Epithelial cell of esophagus (primary cell): ENCODE data around the gene KRT6C.

Source experiments
- DNase-seq: peaks from one replicate; pipeline ENCODE4 v3.0.0; 2010; ENCODE audit warnings: low read depth
- H3K4me3 ChIP-seq: 2 replicates; pipeline ENCODE4 v1.5.1; 2011; ENCODE audit warnings: mild to moderate bottlenecking, low read length, control low read depth
- TF ChIP-seq, protein P1 (sequence below): IDR thresholded peaks from 2 replicates; pipeline ENCODE4 v1.5.1; 2011; ENCODE audit warnings: low read depth, mild to moderate bottlenecking, low read length, control low read depth, inconsistent platforms; ENCODE audit not compliant: insufficient read depth; ENCODE audit errors: missing control alignments

Gene KRT6C

DNA sequence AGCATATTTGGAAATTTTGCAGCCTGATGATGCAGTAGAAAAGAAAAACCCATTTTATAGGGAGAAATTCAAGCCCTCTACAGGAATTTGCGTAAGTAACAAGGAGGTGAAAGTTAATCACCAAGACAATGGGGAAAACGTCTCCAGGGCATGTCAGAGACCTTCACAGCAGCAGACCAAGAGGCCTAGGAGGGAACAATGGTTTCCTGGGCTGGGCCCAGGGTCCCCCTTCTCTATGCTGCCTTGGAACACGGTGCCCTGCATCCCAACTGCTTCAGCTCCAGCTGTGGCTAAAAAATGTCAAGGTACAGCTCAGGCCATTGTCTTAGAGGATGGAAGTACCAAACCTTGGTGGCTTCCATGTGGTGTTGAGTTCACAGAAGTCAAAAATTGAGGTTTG is 6.5 kb upstream of the KRT6C start:
- TF ChIP-seq, protein P1, sequence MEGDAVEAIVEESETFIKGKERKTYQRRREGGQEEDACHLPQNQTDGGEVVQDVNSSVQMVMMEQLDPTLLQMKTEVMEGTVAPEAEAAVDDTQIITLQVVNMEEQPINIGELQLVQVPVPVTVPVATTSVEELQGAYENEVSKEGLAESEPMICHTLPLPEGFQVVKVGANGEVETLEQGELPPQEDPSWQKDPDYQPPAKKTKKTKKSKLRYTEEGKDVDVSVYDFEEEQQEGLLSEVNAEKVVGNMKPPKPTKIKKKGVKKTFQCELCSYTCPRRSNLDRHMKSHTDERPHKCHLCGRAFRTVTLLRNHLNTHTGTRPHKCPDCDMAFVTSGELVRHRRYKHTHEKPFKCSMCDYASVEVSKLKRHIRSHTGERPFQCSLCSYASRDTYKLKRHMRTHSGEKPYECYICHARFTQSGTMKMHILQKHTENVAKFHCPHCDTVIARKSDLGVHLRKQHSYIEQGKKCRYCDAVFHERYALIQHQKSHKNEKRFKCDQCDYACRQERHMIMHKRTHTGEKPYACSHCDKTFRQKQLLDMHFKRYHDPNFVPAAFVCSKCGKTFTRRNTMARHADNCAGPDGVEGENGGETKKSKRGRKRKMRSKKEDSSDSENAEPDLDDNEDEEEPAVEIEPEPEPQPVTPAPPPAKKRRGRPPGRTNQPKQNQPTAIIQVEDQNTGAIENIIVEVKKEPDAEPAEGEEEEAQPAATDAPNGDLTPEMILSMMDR = no peak
- no peak overlapping the region for H3K4me3 ChIP-seq
- DNase-seq = no peak

DNA sequence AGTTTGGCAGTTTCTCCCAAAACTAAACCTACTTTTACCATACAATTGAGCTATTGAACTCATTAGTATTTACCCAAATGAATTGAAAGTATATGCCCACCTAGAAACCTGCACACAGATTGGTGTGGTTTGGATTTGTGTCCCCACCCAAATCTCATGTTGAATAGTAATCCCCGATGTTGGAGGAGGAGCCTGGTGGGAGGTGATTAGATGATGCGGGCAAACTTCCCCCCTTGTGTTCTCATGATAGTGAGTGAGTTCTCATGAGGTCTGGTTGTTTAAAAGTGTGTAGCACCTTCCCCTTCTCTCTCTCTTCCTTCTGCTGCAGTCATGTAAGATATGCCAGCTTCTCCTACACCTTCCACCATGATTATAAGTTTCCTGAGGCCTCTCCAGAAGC is 4.0 kb upstream of the KRT6C start:
- TF ChIP-seq, protein P1 = no peak
- DNase-seq = no peak
- no peak overlapping the region for H3K4me3 ChIP-seq

DNA sequence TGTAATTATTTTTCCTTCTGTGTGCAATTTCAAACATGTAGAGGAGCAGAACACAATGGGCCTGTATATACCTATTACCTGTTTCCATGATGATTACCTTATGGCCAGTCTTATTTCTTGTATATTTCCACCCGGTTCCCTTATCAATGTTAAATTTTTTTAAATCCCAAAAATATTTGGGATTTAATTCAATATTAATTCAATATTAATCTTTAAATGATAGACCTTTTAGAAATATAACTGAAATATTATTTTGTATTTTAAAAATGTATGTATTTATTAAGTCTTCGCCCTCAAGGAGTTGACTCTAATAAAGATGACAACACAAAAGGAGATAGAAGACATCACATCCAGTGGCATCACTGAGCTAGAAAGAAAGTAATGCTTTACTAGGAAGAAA is 607 bp upstream of the KRT6C start:
- TF ChIP-seq, protein P1 = no peak
- H3K4me3 ChIP-seq = no peak overlapping the region
- DNase-seq = no peak

DNA sequence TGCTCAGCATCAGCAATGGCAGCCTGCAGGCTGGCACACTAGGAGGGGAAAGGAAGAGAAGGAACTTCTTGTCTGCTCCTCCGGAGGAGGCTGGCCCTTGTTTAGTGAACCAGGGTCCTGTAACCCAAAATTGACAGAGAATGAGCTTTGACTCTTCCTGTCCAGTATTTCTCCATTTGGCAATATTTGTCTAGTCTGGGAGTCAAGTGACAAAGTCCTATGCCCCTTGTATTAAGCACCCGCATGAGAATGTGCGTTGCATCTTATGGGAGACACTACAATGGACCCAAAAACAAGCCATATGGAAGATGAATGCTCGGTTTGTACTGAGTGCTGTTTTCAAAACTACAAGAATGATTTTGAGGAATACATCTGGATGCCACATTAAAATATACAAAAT is 3.8 kb downstream of the KRT6C start:
- TF ChIP-seq, protein P1 = no peak
- DNase-seq = no peak
- H3K4me3 ChIP-seq = no peak overlapping the region

DNA sequence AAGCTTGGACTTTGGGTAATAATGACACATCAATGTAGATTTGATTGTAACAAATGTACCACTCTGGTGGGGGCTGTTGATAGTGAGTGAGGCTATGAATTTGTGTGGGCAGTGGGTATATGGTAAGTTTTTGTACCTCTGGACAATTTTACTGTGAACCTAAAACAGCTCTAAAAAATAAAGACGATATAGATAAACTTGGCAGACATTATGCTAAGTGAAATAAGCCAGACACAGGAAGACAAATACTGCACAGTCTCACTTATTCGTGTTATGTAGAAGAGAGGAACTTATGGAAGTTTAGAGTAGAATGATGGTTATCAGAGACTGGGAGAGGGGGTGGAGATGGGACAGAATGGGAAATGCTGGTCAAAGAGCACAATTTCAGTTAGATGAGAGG is 8.7 kb downstream of the KRT6C start:
- TF ChIP-seq, protein P1 = no peak
- H3K4me3 ChIP-seq = no peak overlapping the region
- DNase-seq = no peak

DNA sequence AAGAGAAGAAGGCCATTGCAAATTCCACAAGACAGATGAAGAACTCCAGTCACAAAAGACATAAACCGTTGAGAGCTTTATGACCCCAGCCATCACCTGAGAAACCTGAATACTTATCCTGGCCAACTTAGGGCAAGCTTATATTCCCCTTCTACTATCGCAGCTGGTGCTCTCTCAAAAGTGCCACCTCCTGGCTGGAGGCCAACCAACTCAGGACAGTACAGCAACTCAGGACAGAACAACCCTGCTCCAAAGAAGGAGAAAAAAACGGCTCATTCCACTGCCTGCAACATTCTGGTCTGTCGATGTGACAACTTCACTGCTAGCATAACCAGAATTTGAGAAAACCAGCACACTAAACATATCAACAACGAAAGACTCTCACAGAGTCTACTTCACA is 11.9 kb downstream of the KRT6C start:
- H3K4me3 ChIP-seq = no peak overlapping the region
- TF ChIP-seq, protein P1 = no peak

DNA sequence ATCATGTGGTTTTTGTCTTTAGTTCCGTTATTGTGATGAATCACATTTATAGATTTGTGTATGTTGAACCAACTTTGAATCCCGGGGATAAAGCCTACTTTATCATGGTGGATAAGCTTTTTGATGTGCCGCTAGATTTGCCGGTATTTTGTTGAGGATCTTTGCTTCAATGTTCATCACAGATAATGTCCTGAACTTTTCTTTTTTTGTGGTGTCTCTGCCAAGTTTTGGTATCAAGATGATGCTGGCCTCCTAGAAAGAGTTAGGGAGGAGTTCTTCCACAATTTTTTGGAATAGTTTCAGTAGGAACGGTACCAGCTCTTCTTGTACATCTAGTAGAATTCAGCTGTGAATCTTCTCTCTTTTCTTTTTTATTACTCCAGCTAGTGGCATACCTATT is 14.7 kb downstream of the KRT6C start:
- no peak overlapping the region for H3K4me3 ChIP-seq
- TF ChIP-seq, protein P1 = no peak
- DNase-seq = no peak

More for the DNA sequence above, 11.9 kb downstream of the KRT6C start:
- DNase-seq = no peak
